ENCODE measurements around the gene PPP2R2D. TPM values are rescaled to one million over a fixed set of nuclear protein-coding genes. Genes with fewer than 3 reads are reported as not detected.

Gene PPP2R2D
- total RNA-seq, 1 experiment from 2014 or later = 35.1 TPM

GRCh38 chr10:131872011-131872826, 28.6 kb upstream of the PPP2R2D start:
- no peak overlapping the region for H3K9ac ChIP-seq (ENCODE audit: extremely low read depth, insufficient read length, low read length)
- no peak overlapping the region for H2AFZ ChIP-seq (ENCODE audit: low read length)
- no peak overlapping the region for H4K91ac ChIP-seq (ENCODE audit: insufficient read length, low read depth, low read length)
- H2BK120ac ChIP-seq (ENCODE audit: low read depth, low read length, poor library complexity, severe bottlenecking) = no peak overlapping the region
- no peak overlapping the region for H3K56ac ChIP-seq (ENCODE audit: insufficient read length, low read depth, low read length)
- H2BK12ac ChIP-seq (ENCODE audit: insufficient read length, low read depth, low read length) = no peak overlapping the region
- peaks cover 7 to 8% of the 10 kb centered on the region in 2 experiments; a peak in 4 of 5 replicates for H3K9me3 Mint-ChIP-seq
- WGBS (ENCODE audit: extremely low coverage, insufficient read length, low lambda C conversion rate) = no CpG with 5 or more reads among the region's 27 CpGs
- H3K27me3 Mint-ChIP-seq (ENCODE audit: low read depth) = no peaks in the 10 kb centered on the region
- no peaks in the 10 kb centered on the region for H4K20me1 ChIP-seq (ENCODE audit: control insufficient read depth, insufficient read depth, insufficient read length)
- H3K4me2 ChIP-seq (ENCODE audit: insufficient read depth, insufficient read length, low read length) = no peak overlapping the region
- no peak overlapping the region for H4K5ac ChIP-seq (ENCODE audit: insufficient read length, low read depth, low read length)
- no peaks in the 10 kb centered on the region for H3K27me3 ChIP-seq (ENCODE audit: insufficient read depth, low read length)
- no peak overlapping the region for H3K4me3 Mint-ChIP-seq
- H2BK15ac ChIP-seq (ENCODE audit: low read depth, low read length) = no peak overlapping the region
- H3K27ac ChIP-seq (ENCODE audit: insufficient read length, low read depth, low read length) = no peak overlapping the region
- H2BK20ac ChIP-seq (ENCODE audit: low read depth, low read length, poor library complexity, severe bottlenecking) = no peak overlapping the region
- no peak overlapping the region for H4K8ac ChIP-seq (replicated peaks; ENCODE audit: insufficient read length, low read depth, low read length)
- no peaks in the 10 kb centered on the region for H3K79me1 ChIP-seq (ENCODE audit: insufficient read depth, low read depth, low read length, poor library complexity, severe bottlenecking)
- no peak overlapping the region for H3K14ac ChIP-seq (ENCODE audit: insufficient read depth, low read length)
- TF ChIP-seq, protein P1, sequence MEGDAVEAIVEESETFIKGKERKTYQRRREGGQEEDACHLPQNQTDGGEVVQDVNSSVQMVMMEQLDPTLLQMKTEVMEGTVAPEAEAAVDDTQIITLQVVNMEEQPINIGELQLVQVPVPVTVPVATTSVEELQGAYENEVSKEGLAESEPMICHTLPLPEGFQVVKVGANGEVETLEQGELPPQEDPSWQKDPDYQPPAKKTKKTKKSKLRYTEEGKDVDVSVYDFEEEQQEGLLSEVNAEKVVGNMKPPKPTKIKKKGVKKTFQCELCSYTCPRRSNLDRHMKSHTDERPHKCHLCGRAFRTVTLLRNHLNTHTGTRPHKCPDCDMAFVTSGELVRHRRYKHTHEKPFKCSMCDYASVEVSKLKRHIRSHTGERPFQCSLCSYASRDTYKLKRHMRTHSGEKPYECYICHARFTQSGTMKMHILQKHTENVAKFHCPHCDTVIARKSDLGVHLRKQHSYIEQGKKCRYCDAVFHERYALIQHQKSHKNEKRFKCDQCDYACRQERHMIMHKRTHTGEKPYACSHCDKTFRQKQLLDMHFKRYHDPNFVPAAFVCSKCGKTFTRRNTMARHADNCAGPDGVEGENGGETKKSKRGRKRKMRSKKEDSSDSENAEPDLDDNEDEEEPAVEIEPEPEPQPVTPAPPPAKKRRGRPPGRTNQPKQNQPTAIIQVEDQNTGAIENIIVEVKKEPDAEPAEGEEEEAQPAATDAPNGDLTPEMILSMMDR (conservative IDR thresholded peaks at IDR 0.05) = no peak
- H3K9me3 ChIP-seq (ENCODE audit: control insufficient read depth, low read depth, low read length) = no peaks in the 10 kb centered on the region
- no peak overlapping the region for H3K27ac Mint-ChIP-seq
- H2AK5ac ChIP-seq (ENCODE audit: insufficient read length, low read length) = no peak overlapping the region
- DNase-seq = no peak
- no peak overlapping the region for H3K4ac ChIP-seq (ENCODE audit: low read depth, low read length)
- H3K18ac ChIP-seq (ENCODE audit: insufficient read length, low read depth, low read length) = no peak overlapping the region
- H3K79me2 ChIP-seq (ENCODE audit: insufficient read depth, low read length) = no peaks in the 10 kb centered on the region
- no peak overlapping the region for H2BK5ac ChIP-seq (ENCODE audit: insufficient read length, low read length)
- H3K4me1 ChIP-seq (ENCODE audit: insufficient read depth, low read length) = no peaks in the 10 kb centered on the region
- H3K23me2 ChIP-seq (ENCODE audit: insufficient read length, low read depth, low read length, poor library complexity, severe bottlenecking) = no peaks in the 10 kb centered on the region
- H3K23ac ChIP-seq (ENCODE audit: insufficient read length, low read depth, low read length) = no peak overlapping the region
- H3K4me1 Mint-ChIP-seq = peaks cover 3% of the 10 kb centered on the region in 2 experiments; a peak in 1 of 4 replicates
- H3K36me3 Mint-ChIP-seq (ENCODE audit: insufficient read depth in 1 of 3, low read depth in 3 of 3) = peaks cover 0 to 3% (median 0%) of the 10 kb centered on the region in 3 experiments; a peak in 2 of 7 replicates
- no peak overlapping the region for H3T11ph ChIP-seq (ENCODE audit: low read length)
